PFSK-1 (cell line): Measurements from ENCODE around the gene PROZ.

ENCODE experiments used
- FOXP2 ChIP-seq: optimal IDR thresholded peaks from 2 replicates; pipeline ENCODE3; 2011; ENCODE audit warnings: borderline replicate concordance, control low read depth, inconsistent platforms; ENCODE audit not compliant: insufficient read depth; ENCODE audit errors: extremely low read length, extremely low read depth
- POLR2AphosphoS5 ChIP-seq: IDR thresholded peaks from 2 replicates; pipeline ENCODE4 v1.6.1; 2012; ENCODE audit warnings: low read depth, mild to moderate bottlenecking, control low read depth, low read length, moderate library complexity
- REST ChIP-seq, 2 experiments: IDR thresholded peaks; 2 replicates each; pipeline versions ENCODE4 v1.6.1 to v1.8.0; 2011 to 2012; ENCODE audit warnings: low read depth in 2 of 2, low read length in 2 of 2, control low read depth in 1 of 2, inconsistent platforms in 1 of 2, mild to moderate bottlenecking in 1 of 2, moderate library complexity in 1 of 2; ENCODE audit not compliant: insufficient read depth in 1 of 2
- SIN3A ChIP-seq: IDR thresholded peaks from 2 replicates; pipeline ENCODE4 v1.6.1; 2012; ENCODE audit warnings: mild to moderate bottlenecking, low read length, moderate library complexity, borderline replicate concordance; ENCODE audit not compliant: insufficient read depth
- TAF1 ChIP-seq: IDR thresholded peaks from 2 replicates; pipeline ENCODE4 v1.6.1; 2012; ENCODE audit warnings: low read length, control low read depth, borderline replicate concordance; ENCODE audit not compliant: insufficient read depth

- TF ChIP-seq POLR2AphosphoS5 (no peak), REST (IDR thresholded peaks at IDR 0.05; ENCODE audit: insufficient read depth in 1 of 2, low read depth in 2 of 2, low read length in 2 of 2) (no peak), SIN3A (no peak), TAF1 (no peak), FOXP2 (no peak)
These were observed 5.3 kb upstream of the PROZ start for GRCh38 chr13:113152984-113153809.
